Mammary epithelial cell (primary cell): ENCODE measurements around the gene AMER3.

Experiments
- EZH2 ChIP-seq: IDR thresholded peaks from 2 replicates; pipeline ENCODE4 v1.6.1; 2012; ENCODE audit warnings: low read length, inconsistent platforms, borderline replicate concordance
- TF ChIP-seq, protein P1 (sequence below), 2 donors: IDR thresholded peaks in 1 of 2; conservative IDR thresholded peaks in 1 of 2; 2 replicates each; pipeline ENCODE4 v1.5.1; 2011 to 2012; ENCODE audit warnings: inconsistent platforms in 2 of 2, low read length in 2 of 2, mild to moderate bottlenecking in 2 of 2, control low read depth in 1 of 2, low read depth in 1 of 2; ENCODE audit not compliant: insufficient read depth in 1 of 2; ENCODE audit errors: extremely low read depth in 1 of 2

- TF ChIP-seq, protein P1, sequence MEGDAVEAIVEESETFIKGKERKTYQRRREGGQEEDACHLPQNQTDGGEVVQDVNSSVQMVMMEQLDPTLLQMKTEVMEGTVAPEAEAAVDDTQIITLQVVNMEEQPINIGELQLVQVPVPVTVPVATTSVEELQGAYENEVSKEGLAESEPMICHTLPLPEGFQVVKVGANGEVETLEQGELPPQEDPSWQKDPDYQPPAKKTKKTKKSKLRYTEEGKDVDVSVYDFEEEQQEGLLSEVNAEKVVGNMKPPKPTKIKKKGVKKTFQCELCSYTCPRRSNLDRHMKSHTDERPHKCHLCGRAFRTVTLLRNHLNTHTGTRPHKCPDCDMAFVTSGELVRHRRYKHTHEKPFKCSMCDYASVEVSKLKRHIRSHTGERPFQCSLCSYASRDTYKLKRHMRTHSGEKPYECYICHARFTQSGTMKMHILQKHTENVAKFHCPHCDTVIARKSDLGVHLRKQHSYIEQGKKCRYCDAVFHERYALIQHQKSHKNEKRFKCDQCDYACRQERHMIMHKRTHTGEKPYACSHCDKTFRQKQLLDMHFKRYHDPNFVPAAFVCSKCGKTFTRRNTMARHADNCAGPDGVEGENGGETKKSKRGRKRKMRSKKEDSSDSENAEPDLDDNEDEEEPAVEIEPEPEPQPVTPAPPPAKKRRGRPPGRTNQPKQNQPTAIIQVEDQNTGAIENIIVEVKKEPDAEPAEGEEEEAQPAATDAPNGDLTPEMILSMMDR (conservative IDR thresholded peaks at IDR 0.05 in 1 of 2, IDR thresholded peaks at IDR 0.05 in 1 of 2; ENCODE audit: extremely low read depth in 1 of 2, insufficient read depth in 1 of 2, low read depth in 1 of 2, low read length in 2 of 2) = no peak
- no peak for TF ChIP-seq EZH2
Measured at GRCh38 chr2:130790312-130790711, 35.0 kb downstream of the AMER3 start.
